EL (cell line): Measurements from ENCODE around the gene SLC34A2.

ENCODE experiments used
- DNase-seq: peaks from one replicate; pipeline ENCODE4 v3.0.0-alpha.2; 2016

SLC34A2 gene

GRCh38 chr4:25727711-25728493 lies 72.3 kb downstream of the SLC34A2 start:
- no peak for DNase-seq
